Peyer's patch (tissue), 4 donors: Measurements from ENCODE around the gene CDC34.
A peak's percentile ranks its signal among the peaks of the same experiment; 100 is the strongest.

Source experiments
- POLR2A ChIP-seq, 2 donors: fragments of 450-650 bp; IDR thresholded peaks; one replicate each; pipeline ENCODE4 v1.5.1; 2017; ENCODE audit warnings: antibody characterized with exemption in 2 of 2, mild to moderate bottlenecking in 2 of 2, moderate library complexity in 2 of 2
- TF ChIP-seq, protein P1 (sequence below), 6 experiments: fragments of 450-650 bp in 4 of 6; fragments of 200-600 bp in 2 of 6; sonication (generic) in 1 of 6; IDR thresholded peaks; one replicate each; pipeline ENCODE4 v1.5.1; 2017 to 2019; ENCODE audit warnings: antibody characterized with exemption in 6 of 6, mild to moderate bottlenecking in 3 of 6, moderate library complexity in 1 of 6

- peak in 1 of 2 donors; percentile 57 for TF ChIP-seq POLR2A (IDR thresholded peaks at IDR 0.05)
- TF ChIP-seq, protein P1, sequence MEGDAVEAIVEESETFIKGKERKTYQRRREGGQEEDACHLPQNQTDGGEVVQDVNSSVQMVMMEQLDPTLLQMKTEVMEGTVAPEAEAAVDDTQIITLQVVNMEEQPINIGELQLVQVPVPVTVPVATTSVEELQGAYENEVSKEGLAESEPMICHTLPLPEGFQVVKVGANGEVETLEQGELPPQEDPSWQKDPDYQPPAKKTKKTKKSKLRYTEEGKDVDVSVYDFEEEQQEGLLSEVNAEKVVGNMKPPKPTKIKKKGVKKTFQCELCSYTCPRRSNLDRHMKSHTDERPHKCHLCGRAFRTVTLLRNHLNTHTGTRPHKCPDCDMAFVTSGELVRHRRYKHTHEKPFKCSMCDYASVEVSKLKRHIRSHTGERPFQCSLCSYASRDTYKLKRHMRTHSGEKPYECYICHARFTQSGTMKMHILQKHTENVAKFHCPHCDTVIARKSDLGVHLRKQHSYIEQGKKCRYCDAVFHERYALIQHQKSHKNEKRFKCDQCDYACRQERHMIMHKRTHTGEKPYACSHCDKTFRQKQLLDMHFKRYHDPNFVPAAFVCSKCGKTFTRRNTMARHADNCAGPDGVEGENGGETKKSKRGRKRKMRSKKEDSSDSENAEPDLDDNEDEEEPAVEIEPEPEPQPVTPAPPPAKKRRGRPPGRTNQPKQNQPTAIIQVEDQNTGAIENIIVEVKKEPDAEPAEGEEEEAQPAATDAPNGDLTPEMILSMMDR (IDR thresholded peaks at IDR 0.05), result no peak
Measured at GRCh38 chr19:531009-531752, 379 bp upstream of the CDC34 start.
